HCT116 (cell line): ENCODE results near the gene PAPOLB.

Source experiments
- EGR1 ChIP-seq: IDR thresholded peaks from 2 replicates; pipeline ENCODE4 v1.6.1; 2012; ENCODE audit warnings: low read depth
- ELF1 ChIP-seq: IDR thresholded peaks from 2 replicates; pipeline ENCODE4 v1.6.1; 2012; ENCODE audit warnings: low read depth, borderline replicate concordance
- EZH2 ChIP-seq: fragments of 200-600 bp; sonication (generic); IDR thresholded peaks from 2 replicates; pipeline ENCODE4 v1.6.1; 2017; ENCODE audit warnings: antibody characterized with exemption, mixed run types
- EZH2phosphoT487 ChIP-seq: fragments of 200-600 bp; IDR thresholded peaks from 2 replicates; pipeline ENCODE4 v1.6.1; 2018; ENCODE audit warnings: antibody characterized with exemption, borderline replicate concordance
- JUND ChIP-seq: IDR thresholded peaks from 2 replicates; pipeline ENCODE4 v1.6.1; 2012
- POLR2A ChIP-seq: IDR thresholded peaks from 2 replicates; pipeline ENCODE4 v1.7.0; 2011; ENCODE audit warnings: borderline replicate concordance; ENCODE audit not compliant: insufficient read depth, insufficient read length; ENCODE audit errors: extremely low read depth
- POLR2AphosphoS5 ChIP-seq: IDR thresholded peaks from 2 replicates; pipeline ENCODE4 v1.6.1; 2011; ENCODE audit warnings: mild to moderate bottlenecking, low read depth, low read length, moderate library complexity
- SIN3A ChIP-seq: IDR thresholded peaks from 2 replicates; pipeline ENCODE4 v1.6.1; 2012; ENCODE audit warnings: low read depth
- SP1 ChIP-seq: IDR thresholded peaks from 2 replicates; pipeline ENCODE4 v1.6.1; 2012; ENCODE audit warnings: low read depth
- ZBTB33 ChIP-seq: IDR thresholded peaks from 2 replicates; pipeline ENCODE4 v1.6.1; 2011; ENCODE audit warnings: mild to moderate bottlenecking, low read length, moderate library complexity; ENCODE audit not compliant: insufficient replicate concordance; ENCODE audit errors: extremely low read depth
- TF ChIP-seq, protein P1 (sequence below): IDR thresholded peaks from 2 replicates; pipeline ENCODE4 v1.6.1; 2012
- TF ChIP-seq, protein P2 (sequence below), 3 experiments: fragments of 200-600 bp in 1 of 3; sonication (generic) in 1 of 3; IDR thresholded peaks in 2 of 3; conservative IDR thresholded peaks in 1 of 3; 2 replicates each; pipeline ENCODE4 v1.5.1; 2012 to 2017; ENCODE audit warnings: low read depth in 2 of 3, low read length in 2 of 3, antibody characterized with exemption in 1 of 3, borderline replicate concordance in 1 of 3, control low read depth in 1 of 3, mild to moderate bottlenecking in 1 of 3, mixed read lengths in 1 of 3, mixed run types in 1 of 3, moderate library complexity in 1 of 3; ENCODE audit not compliant: insufficient read depth in 1 of 3
- TF ChIP-seq, protein P3 (sequence below): IDR thresholded peaks from 2 replicates; pipeline ENCODE4 v1.6.1; 2012

GRCh38 chr7:4841836-4842235 is 20.0 kb downstream of the PAPOLB start:
- TF ChIP-seq POLR2A (no peak), ELF1 (no peak), POLR2AphosphoS5 (no peak), EZH2phosphoT487 (no peak), SIN3A (no peak), EZH2 (no peak), SP1 (no peak), JUND (no peak), EGR1 (no peak), ZBTB33 (no peak)
- TF ChIP-seq, protein P1, sequence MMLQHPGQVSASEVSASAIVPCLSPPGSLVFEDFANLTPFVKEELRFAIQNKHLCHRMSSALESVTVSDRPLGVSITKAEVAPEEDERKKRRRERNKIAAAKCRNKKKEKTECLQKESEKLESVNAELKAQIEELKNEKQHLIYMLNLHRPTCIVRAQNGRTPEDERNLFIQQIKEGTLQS: no peak
- TF ChIP-seq, protein P2, sequence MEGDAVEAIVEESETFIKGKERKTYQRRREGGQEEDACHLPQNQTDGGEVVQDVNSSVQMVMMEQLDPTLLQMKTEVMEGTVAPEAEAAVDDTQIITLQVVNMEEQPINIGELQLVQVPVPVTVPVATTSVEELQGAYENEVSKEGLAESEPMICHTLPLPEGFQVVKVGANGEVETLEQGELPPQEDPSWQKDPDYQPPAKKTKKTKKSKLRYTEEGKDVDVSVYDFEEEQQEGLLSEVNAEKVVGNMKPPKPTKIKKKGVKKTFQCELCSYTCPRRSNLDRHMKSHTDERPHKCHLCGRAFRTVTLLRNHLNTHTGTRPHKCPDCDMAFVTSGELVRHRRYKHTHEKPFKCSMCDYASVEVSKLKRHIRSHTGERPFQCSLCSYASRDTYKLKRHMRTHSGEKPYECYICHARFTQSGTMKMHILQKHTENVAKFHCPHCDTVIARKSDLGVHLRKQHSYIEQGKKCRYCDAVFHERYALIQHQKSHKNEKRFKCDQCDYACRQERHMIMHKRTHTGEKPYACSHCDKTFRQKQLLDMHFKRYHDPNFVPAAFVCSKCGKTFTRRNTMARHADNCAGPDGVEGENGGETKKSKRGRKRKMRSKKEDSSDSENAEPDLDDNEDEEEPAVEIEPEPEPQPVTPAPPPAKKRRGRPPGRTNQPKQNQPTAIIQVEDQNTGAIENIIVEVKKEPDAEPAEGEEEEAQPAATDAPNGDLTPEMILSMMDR (IDR thresholded peaks at IDR 0.05 in 2 of 3, conservative IDR thresholded peaks at IDR 0.05 in 1 of 3; ENCODE audit: borderline replicate concordance in 1 of 3, insufficient read depth in 1 of 3, low read depth in 2 of 3, low read length in 2 of 3): no peak
- TF ChIP-seq, protein P3, sequence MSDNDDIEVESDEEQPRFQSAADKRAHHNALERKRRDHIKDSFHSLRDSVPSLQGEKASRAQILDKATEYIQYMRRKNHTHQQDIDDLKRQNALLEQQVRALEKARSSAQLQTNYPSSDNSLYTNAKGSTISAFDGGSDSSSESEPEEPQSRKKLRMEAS: no peak
